Measurements from ENCODE around the gene ATG9B.
"Not testable (repeated sequence)": the region's sequence is repeated elsewhere in the genome, so short reads cannot be mapped to it uniquely, and the experiment has no call there.

ATG9B gene

DNA sequence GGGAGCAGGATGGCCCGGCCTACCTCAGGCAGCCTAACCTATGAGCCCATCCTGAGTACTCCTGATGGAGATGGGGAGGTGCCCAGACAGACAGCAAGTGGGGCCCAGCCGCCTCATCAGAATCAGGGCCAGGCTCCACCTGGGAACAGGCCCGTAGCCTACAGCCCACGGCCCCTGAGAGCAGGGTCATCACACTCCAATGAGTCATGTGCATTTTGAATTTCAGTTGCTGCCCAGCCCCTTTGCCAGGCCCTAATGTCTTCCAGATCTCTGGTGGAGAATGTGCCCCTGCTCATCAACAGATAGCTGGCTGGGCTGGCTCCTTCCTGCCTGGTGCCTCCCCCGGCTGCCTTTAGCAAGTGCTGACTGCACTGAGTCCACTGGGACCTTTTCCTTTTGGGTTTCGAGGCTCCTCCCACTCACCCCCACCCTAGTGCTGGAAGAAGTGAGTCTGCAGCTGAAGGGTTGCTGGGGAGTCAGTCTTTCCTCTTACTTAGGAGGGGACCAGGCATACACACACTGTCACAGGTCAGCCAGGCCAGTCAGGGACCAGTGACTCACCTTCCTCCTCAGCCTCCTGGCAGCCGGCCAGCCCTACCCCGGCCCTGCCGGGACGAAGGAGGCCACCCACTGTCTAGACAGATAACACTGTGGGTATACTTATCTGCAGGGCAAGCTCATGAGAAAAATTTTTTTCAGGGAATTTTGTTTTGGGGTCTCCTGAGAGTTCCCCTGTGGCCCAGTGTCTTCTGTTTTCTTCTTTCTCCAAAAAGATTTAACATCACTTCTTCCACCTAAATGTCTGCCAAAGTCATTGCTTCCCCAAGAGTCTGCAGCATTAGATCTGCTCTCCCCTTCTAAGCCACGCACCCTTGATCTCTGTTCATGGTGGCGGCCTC lies 14.9 kb upstream of the ATG9B start:
- DNase-seq (ENCODE audit: low read depth in 4 of 4, low spot score in 1 of 4) = peak in 3 of 4 experiments; percentile 36 to 84 (median 57)

DNA sequence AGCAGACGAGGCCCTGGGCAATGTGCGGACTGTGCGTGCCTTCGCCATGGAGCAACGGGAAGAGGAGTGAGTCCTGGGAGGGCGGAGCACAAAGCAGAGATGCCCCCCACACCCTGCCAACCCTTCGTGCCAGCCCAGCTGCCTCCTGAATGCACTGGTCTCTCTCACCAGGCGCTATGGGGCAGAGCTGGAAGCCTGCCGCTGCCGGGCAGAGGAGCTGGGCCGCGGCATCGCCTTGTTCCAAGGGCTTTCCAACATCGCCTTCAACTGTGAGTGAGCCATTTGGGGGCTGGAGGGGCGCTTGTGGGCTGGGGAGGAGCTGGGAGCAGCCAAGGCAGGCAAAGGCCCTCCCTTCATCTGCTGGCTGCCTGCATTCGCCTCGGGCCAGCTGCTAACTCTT lies 11.6 kb upstream of the ATG9B start:
- DNase-seq (ENCODE audit: low read depth in 4 of 4, low spot score in 1 of 4) = no peak

DNA sequence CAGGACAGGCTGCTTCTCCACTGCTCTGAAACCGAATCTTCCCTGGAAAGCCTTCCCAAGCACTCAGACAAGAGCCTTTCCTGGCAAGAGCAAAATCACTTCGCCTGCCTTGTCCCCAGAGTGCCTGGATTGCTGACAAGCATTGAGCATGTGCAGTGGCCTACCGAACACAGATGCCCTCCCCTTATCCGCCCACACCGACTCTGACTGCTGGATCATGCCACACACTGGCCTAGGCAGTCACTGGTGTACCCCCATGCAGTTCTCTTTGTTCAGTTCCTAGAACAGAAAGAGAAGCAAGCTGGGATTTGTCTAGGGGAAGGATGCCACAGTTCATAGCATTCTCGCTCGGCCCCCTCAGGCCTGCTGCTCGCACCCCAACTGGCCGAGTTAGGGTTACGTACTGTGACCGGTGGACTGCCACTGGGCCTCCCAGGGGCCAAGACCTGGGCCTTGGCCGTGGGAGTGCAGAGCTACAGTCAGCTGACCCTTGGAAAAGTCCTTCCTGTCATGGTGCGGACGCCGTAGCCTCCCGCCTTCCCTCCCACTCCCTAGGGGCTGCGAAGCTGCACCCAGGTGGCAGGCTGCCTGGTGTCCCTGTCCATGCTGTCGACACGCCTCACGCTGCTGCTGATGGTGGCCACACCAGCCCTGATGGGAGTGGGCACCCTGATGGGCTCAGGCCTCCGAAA lies 10.9 kb upstream of the ATG9B start:
- DNase-seq (ENCODE audit: low read depth in 4 of 4, low spot score in 1 of 4) = no peak

DNA sequence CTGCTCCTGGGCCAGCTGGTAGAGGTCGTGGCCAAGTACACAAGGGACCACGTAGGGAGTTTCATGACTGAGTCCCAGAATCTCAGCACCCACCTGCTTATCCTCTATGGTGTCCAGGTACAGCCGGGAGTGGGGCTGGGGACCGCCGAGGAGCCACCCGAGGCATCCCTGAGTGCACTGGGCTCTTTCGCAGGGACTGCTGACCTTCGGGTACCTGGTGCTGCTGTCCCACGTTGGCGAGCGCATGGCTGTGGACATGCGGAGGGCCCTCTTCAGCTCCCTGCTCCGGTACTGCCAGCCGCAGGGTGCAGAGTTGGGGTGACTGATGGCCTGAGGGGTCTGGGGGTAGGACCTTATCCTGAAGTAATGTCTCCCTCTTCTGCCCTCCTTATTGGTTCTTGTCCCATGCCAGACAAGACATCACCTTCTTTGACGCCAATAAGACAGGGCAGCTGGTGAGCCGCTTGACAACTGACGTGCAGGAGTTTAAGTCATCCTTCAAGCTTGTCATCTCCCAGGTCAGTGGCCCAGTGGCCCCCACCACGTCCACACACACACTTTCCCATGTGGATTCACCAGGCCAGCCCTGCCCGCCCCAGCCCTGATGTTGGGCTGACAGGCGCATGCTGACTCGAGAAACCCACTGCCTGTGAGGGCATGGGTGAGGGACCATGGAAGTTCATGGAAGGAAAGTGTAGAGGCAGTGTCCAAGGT lies 10.2 kb upstream of the ATG9B start:
- no peak for DNase-seq (ENCODE audit: low read depth in 4 of 4, low spot score in 1 of 4)

DNA sequence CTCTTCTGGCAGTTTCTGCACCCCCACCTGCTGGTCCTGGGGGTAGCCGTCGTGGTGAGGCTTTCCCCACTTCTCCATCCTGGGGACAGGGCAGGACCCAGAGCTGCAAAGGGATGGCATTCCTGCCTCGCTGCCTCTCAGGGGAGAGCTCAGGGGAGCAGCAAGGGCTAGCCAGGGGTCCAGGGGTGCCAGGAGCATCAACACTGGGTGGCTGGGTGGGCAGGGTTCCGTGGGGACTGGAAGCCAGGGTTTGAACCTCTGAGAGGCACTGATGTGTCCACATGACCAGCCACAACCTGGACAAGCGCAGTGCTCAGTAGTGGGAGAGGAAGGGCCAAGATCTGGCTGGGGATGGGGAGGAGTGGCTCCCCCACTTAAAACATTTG lies 9.6 kb upstream of the ATG9B start:
- no peak for DNase-seq (ENCODE audit: low read depth in 4 of 4, low spot score in 1 of 4)

DNA sequence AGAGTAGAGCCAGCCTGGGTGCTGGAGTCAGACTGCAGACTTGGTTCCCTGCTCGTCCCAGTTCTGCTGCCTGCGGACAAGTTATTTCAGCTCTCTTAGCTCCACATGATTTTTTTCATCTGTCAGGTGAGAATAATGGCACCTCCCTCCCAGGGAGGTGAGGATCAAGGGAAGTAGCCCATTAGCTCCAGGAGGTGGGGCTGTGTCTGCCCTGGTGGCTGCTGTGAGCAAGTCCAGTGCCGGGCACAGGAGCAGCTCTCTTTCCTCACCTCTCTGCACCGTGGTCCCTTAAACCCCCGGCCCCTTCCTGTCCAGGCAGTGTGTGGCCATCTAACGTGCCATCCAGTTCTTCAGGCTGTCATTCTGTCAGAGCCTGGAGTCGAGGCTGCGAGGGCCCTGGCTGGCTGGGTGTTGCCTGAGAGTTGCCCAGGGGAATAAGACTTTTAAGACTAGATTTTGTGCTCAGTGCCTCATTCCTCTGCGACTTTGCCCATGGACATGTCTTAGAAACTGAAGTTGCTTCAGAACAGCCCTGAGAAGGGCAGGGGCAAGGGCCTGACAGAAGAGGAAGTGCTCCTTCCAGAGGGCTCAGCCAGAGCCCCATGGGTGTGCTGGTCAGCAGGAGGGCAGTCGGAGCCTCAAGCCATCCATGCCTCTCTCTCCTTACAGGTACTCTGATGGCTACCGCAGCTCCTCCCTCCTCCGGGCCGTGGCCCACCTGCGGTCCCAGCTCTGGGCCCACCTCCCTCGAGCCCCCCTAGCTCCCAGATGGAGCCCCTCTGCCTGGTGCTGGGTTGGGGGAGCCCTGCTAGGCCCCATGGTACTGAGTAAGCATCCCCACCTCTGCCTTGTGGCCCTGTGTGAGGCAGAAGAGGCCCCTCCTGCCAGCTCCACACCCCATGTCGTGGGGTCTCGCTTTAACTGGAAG lies 8.9 kb upstream of the ATG9B start:
- no peak for DNase-seq (ENCODE audit: low read depth in 4 of 4, low spot score in 1 of 4)

DNA sequence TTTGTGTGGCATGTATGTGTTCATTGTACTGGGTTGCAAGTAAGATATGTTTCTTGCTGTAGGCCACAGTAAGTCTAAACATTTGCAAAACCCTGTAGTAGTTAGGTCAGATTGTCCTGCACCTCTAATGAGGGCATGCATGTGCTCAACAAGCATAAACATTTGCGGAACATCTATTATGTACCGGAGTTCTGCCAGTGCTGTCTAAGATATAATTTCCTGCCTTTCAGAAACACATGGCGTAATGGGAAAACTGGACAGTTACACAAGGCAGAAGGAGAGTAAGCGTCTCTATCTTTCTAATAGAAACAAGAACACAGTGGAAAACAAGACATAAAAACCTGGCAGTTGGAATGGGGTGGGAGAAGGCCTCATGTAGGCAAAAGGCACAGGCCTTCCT lies 6.7 kb upstream of the ATG9B start:
- DNase-seq (ENCODE audit: low read depth in 4 of 4, low spot score in 1 of 4) = no peak

DNA sequence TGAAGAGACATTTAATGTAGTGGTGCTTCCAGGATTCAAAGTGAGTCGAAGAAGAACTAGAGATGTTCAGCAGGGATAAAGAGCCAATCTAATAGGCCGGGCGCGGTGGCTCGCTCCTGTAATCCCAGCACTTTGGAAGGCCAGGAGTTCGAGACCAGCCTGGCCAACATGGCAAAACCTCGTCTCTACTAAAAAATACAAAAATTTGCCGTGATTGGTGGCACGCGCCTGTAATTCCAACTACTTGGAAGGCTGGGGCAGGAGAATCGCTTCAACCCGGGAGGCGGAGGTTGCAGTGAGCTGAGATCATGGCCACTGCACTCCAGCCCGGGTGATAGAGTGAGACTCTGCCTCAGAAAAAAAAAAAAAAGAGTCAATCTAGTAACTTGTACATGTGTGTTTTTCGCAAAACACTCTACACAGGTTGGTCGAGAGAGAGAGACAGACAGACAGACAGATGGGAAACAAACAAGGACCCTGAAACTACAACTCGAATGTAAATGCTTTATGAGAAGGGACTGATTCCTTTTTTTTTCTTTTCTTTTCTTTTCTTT lies 4.7 kb upstream of the ATG9B start:
- DNase-seq (ENCODE audit: low read depth in 4 of 4, low spot score in 1 of 4) = no peak

DNA sequence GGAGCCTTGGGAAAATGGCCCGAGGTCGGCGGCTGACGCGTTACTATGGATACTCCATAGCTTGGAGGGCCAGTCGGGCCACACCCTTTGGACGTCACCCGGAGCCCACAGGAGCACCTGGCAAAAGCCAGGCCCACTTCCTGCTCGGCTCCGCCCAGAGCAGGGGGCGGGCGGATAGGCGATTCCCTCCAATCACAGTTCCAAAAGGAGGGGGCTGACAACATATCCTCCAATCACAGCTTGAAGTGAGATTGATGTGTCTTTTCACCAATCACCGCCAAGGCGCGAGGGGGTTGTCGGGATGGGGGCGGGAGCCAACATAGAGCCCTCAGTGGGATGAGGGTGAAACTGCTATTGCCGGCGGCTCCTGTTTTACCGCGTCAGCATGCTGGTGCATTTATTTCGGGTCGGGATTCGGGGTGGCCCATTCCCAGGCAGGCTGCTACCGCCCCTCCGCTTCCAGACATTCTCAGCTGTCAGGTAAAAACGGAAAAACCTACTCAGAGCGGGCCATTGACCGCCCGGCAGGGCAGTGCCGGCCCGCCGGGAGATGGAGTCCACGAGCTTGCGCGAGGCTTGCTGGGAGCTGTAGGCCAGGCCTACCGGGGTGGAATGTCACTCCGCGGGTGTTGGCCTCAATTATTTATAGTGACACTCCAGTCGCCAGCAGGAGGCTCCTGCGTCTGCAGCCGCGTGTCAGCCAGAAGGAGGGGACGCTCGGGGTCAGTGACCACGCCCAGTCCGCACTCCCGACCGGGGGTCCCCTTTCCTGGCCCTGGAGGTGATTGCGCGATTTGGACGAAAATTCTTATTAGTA lies 4.0 kb upstream of the ATG9B start, which contains the start of gene ABCB8:
TSS of gene ABCB8 (plus strand) at position 320 of the 817 bp plus-strand sequence. CDS start at position 386, 66 bp downstream.
- peak; percentile 91 to 98 (median 95) for DNase-seq (ENCODE audit: low read depth in 4 of 4, low spot score in 1 of 4)

DNA sequence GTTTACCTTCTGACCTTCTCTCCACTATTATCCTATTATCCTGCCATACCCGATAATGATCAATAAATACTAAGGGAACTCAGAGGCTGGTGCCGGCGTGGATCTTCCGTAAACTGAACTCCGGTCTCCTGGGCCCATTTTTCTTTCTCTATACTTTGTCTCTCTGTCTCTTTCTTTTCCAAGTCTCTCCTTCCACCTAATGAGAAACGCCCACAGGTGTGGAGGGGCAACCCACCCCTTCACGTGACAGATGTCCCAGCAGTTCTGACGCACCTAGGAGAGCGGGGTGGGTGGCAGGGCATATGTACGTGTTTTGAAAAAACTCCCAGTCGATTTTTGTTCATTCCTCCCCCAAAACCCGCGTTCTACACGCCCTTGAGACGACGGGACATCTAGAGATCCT lies 3.4 kb upstream of the ATG9B start:
- DNase-seq (ENCODE audit: low read depth in 4 of 4, low spot score in 1 of 4) = not testable (repeated sequence)

DNA sequence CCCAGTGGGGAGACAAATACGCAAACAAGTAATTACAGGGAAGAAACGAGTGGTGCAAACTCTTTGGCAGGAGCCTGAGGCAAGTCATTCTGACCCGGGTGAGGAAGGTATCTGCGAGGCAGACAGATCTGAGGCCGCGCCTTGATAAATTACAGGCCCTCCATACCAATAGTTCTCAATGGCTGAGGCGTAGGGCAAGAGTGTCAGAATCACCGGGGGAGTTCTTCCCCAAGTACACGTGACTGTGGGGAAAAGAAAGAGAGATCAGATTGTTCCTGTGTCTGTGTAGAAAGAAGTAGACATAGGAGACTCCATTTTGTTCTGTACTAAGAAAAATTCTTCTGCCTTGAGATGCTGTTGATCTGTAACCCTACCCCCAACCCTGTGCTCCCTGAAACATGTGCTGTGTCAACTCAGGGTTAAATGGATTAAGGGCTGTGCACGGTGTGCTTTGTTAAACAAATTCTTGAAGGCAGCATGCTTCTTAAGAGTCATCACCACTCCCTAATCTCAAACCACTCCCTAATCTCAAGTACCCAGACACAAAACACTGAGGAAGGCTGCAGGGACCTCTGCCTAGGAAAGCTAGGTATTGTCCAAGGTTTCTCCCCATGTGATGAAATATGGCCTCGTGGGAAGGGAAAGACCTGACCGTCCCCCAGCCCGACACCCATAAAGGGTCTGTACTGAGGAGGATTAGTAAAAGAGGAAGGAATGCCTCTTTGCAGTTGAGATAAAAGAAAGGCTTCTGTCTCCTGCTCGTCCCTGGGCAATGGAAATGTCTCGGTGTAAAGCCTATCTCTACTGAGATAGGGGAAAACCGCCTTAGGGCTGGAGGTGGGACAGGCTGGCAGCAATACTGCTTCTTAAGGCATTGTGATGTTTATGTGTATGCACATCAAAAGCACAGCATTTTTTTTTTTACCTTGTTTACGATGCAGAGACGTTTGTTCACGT lies 2.8 kb upstream of the ATG9B start:
- not testable (repeated sequence) for DNase-seq (ENCODE audit: low read depth in 4 of 4, low spot score in 1 of 4)

DNA sequence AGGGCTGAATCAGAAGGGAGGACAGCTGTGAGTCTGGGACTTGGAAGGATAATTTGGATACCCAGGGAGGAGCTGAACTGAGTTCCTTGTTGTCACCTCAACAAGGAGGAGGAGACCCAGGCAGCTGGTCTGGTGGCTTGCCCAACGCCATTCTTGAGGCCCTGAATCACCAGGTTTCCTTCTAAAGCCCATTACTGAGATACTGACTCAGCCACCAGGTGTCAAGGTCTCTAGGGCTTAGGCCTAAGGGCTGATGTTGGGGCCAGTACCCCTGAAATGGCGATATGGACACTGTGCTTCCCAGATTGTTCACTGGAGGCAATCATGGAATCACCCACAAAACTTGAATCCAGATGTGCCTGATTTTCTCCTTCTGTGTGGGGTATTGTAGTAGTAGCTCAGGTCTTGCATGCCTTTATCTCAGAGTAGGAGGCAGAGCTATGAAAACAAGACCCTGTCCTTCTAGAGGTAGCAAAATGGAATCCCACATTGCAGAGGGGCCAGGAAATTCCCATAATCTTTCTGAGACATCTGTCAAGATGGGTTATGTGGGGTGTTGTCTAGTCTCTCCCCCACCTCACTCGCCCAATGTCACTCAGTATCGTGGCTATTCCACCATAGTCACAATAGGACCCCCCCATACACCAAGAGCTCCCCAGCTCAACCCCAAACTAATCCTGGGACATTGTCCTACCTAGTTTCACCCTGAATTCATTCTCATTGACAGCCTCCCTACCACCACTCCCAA lies 1.8 kb upstream of the ATG9B start:
- DNase-seq (ENCODE audit: low read depth in 4 of 4, low spot score in 1 of 4) = no peak

DNA sequence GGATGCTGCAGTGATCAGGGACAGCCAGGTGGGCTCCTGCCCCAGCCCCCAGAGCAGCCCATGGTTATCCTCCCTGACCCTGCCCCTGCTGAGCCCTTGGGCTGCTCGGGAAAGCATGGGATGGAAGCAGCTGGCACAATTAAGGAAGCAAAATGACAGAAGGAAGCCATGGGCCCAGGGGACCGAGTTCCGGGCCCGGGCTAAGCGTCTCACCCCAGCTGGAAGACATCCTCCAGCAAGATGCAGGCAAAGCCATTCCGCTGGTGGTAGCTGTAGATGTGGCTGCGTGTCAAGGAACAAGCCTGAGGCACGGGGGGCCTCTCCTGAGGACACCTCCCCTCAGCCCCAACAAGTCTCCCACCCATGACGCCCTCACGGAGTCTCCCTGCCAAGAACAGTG lies 1.1 kb downstream of the ATG9B start:
- no peak for DNase-seq (ENCODE audit: low read depth in 4 of 4, low spot score in 1 of 4)

DNA sequence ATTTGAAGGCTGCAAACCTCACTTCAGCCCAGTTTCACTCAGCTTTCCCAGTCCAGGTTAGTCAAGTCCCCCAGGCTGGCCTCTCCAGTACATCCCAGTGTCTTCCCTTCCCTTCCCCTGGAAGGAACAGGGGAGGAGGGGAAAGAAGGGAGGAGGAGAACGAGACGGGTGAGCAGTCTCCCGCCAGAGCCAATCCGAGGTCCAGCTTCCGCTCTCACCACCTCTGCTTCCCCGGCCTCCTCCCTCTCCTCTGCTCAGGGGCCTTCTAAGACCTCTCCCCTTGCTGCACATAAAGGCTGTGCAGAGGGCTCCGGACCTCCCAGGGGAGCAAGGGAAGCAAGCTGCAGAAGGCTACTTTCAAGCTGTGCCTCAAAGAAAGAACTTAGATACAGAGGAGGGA lies 4.1 kb downstream of the ATG9B start:
- no peak for DNase-seq (ENCODE audit: low read depth in 4 of 4, low spot score in 1 of 4)

DNA sequence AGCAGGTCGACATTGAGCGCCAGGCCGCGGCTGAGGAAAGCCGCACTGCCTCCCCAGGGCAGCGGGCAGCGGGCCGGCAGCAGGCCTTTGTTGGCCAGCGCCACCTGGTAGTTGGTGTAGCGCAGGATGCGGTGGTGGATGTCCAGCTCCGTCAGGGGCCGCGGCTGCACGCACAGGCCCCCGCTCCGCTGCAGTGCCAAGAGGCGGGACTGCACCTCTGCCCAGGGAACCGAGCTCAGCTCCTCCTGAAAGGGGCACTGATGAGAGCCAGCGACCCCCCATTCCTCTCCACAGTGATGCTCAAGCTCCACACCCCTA lies 5.2 kb downstream of the ATG9B start:
- DNase-seq (ENCODE audit: low read depth in 4 of 4, low spot score in 1 of 4) = no peak

DNA sequence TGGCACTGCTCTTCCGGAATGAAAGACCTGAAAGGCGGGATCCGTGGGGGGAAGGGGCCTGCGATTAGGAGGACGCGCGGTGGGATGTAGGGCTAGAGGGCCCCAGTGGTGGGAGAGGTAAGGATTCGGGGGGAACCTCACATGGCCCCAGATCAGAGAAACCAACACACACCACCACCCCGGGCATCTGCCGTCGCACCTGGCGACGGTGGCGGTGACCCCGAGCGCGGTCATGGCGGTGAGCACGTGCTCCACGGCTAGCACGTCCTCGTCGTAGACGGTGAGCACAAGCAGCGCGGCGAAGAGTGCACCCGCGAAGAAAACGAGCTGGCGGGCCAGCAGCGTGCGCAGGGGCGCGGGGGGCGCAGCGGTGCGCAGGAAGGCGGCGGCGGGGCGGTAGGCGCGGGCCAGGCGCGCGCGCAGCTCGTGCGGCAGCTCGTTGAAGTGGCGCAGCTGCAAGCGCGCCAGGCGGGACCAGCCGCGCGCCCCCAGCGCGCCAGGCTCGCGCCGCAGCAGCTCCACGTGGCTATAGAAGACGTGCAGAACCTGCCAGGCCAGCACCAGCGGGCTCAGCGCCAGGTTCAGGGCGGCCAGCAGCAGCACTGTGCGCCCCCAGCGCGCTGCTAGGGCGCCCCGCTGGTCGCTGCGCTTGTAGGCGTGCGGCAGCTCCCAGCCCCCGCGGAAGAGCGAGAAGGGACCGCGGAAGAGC lies 5.7 kb downstream of the ATG9B start:
- no peak for DNase-seq (ENCODE audit: low read depth in 4 of 4, low spot score in 1 of 4)

DNA sequence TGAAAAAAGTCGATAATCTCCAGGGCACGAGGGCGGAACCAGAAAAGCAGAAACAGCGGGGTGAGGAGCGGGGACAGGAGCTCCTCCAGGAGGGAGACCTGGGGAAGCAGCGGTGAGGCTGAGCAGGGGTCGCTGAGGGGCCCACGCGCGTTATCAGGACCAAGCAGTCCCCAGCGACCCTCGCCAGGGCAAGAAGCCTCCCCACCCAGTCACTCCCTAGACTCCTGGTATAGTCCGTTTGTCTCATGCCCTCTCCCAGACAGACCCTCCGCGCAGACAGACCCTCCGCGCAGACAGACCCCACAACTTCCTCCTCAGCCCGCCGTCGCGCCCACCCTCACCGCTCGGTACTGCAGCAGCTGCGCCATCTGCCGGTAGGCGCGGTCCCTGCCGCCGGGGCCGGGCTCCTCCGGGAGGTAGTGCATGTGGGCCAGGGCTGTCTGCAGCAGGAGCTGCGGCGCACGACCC lies 6.3 kb downstream of the ATG9B start:
- peak; percentile 61 to 77 (median 74) for DNase-seq (ENCODE audit: low read depth in 4 of 4, low spot score in 1 of 4)
